Activated naive CD4-positive, alpha-beta T cell treated with anti-CD3 and anti-CD28 coated beads, Interleukin-2, amount 50 U/mL, for 24 hours (primary cell): Measurements from ENCODE around the gene HSPA8.
"Not testable (repeated sequence)": the region's sequence is repeated elsewhere in the genome, so short reads cannot be mapped to it uniquely, and the experiment has no call there.

Source experiments
- H3K27ac Mint-ChIP-seq: one replicate; pipeline ENCODE4 v1.8.0; 2021; ENCODE audit warnings: mild to moderate bottlenecking, mixed read lengths
- H3K27me3 Mint-ChIP-seq: one replicate; pipeline ENCODE4 v1.8.0; 2021; ENCODE audit warnings: mixed read lengths
- H3K36me3 Mint-ChIP-seq: one replicate; pipeline ENCODE4 v1.8.0; 2021; ENCODE audit warnings: mixed read lengths
- H3K4me1 Mint-ChIP-seq: one replicate; pipeline ENCODE4 v1.8.0; 2021; ENCODE audit warnings: mixed read lengths
- H3K4me3 Mint-ChIP-seq: one replicate; pipeline ENCODE4 v1.8.0; 2021; ENCODE audit warnings: mild to moderate bottlenecking, mixed read lengths
- H3K9me3 Mint-ChIP-seq: one replicate; pipeline ENCODE4 v1.8.0; 2021; ENCODE audit warnings: mixed read lengths

HSPA8 gene

GRCh38 chr11:123061403-123062157 lies at the start of gene HSPA8:
Gene HSPA8, minus strand, starts transcription at chr11:123062136. Its CDS starts 812 bp downstream, at chr11:123061324.
- H3K9me3 Mint-ChIP-seq, result no peaks in the 10 kb centered on the region
- H3K36me3 Mint-ChIP-seq, result peaks cover 46% of the 10 kb centered on the region
- H3K4me1 Mint-ChIP-seq, result peaks cover 46% of the 10 kb centered on the region
- peak within 1 kb of the TSS; percentile 99 for H3K4me3 Mint-ChIP-seq
- H3K27ac Mint-ChIP-seq, result peak within 1 kb of the TSS; percentile 98
- no peaks in the 10 kb centered on the region for H3K27me3 Mint-ChIP-seq

- Mint-ChIP-seq H3K9me3 (no peaks in the 10 kb centered on the region), H3K4me1 (peaks cover 6% of the 10 kb centered on the region), H3K27ac (no peak overlapping the region), H3K27me3 (no peaks in the 10 kb centered on the region), H3K36me3 (peaks cover 2% of the 10 kb centered on the region), H3K4me3 (no peak overlapping the region)
Measured at GRCh38 chr11:123111465-123111864, 49.5 kb upstream of the HSPA8 start.

- Mint-ChIP-seq H3K27ac (peak overlapping the region; percentile 1), H3K9me3 (no peaks in the 10 kb centered on the region), H3K4me1 (peaks cover 7% of the 10 kb centered on the region), H3K27me3 (no peaks in the 10 kb centered on the region), H3K36me3 (no peaks in the 10 kb centered on the region), H3K4me3 (peak overlapping the region; percentile 2)
Measured at GRCh38 chr11:123110397-123110796, 48.5 kb upstream of the HSPA8 start.

DNA sequence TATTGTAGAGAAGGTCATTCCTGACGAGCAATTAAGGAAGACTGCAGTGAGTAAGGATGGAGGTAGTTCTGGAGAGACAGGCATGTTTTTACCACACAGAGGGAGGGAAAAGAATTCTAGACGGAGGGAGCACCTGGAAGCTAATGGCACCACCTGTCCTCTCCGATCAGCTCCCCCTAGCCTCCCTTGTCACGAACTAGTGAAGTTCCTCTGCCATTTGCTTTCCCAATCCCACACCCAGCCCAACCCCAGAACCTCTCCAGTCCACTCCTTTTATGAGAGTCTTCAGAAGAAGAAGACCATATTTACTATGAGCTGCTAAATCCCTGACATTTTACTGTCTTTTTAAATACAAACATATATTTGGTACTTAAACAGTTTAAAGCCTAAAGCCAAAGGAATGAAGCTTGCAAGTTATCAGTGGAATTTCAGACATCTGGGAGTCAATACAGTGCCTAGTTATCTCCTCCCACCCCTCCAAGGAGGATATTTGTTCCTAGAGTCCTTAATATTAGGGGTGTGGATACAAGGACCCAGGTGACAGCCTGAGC lies 46.1 kb upstream of the HSPA8 start:
- no peaks in the 10 kb centered on the region for H3K27me3 Mint-ChIP-seq
- H3K4me1 Mint-ChIP-seq, result peaks cover 16% of the 10 kb centered on the region
- no peak overlapping the region for H3K27ac Mint-ChIP-seq
- H3K36me3 Mint-ChIP-seq, result no peaks in the 10 kb centered on the region
- no peak overlapping the region for H3K4me3 Mint-ChIP-seq
- H3K9me3 Mint-ChIP-seq, result no peaks in the 10 kb centered on the region

- Mint-ChIP-seq H3K27ac (no peak overlapping the region), H3K27me3 (no peaks in the 10 kb centered on the region), H3K9me3 (no peaks in the 10 kb centered on the region), H3K4me1 (peaks cover 33% of the 10 kb centered on the region), H3K4me3 (no peak overlapping the region), H3K36me3 (no peaks in the 10 kb centered on the region)
Measured at GRCh38 chr11:123104697-123105096, 42.8 kb upstream of the HSPA8 start.

- H3K9me3 Mint-ChIP-seq, result no peaks in the 10 kb centered on the region
- no peaks in the 10 kb centered on the region for H3K36me3 Mint-ChIP-seq
- H3K27me3 Mint-ChIP-seq, result no peaks in the 10 kb centered on the region
- H3K4me1 Mint-ChIP-seq, result peaks cover 40% of the 10 kb centered on the region
- H3K4me3 Mint-ChIP-seq, result no peak overlapping the region
- no peak overlapping the region for H3K27ac Mint-ChIP-seq
Measured at GRCh38 chr11:123103326-123103980, 41.5 kb upstream of the HSPA8 start.

GRCh38 chr11:123100379-123101085 lies 38.6 kb upstream of the HSPA8 start:
- no peaks in the 10 kb centered on the region for H3K9me3 Mint-ChIP-seq
- peaks cover 40% of the 10 kb centered on the region for H3K4me1 Mint-ChIP-seq
- peak overlapping the region; percentile 40 for H3K4me3 Mint-ChIP-seq
- H3K27ac Mint-ChIP-seq, result peak overlapping the region; percentile 71
- H3K36me3 Mint-ChIP-seq, result no peaks in the 10 kb centered on the region
- no peaks in the 10 kb centered on the region for H3K27me3 Mint-ChIP-seq

DNA sequence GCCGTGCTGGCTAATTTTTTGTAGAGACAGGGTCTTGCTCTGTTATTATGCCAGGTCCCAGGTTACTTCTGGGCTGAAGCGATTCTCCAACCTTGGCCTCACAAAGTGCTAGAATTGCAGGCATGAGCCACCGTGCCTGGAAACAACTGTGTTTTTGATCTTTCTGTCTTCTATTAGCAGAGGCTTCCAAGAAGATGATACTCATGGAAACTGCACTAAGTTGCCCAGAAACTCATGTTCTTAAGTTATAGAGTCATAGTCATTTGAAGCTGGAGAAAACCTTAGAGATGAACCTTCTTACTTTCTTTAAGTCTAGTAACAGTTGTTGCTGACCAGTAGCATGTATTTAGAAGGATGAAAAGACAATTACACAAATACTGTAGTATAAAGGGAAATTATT lies 37.1 kb upstream of the HSPA8 start:
- H3K27me3 Mint-ChIP-seq, result no peaks in the 10 kb centered on the region
- H3K9me3 Mint-ChIP-seq, result no peaks in the 10 kb centered on the region
- peaks cover 36% of the 10 kb centered on the region for H3K4me1 Mint-ChIP-seq
- no peak overlapping the region for H3K4me3 Mint-ChIP-seq
- no peaks in the 10 kb centered on the region for H3K36me3 Mint-ChIP-seq
- no peak overlapping the region for H3K27ac Mint-ChIP-seq

DNA sequence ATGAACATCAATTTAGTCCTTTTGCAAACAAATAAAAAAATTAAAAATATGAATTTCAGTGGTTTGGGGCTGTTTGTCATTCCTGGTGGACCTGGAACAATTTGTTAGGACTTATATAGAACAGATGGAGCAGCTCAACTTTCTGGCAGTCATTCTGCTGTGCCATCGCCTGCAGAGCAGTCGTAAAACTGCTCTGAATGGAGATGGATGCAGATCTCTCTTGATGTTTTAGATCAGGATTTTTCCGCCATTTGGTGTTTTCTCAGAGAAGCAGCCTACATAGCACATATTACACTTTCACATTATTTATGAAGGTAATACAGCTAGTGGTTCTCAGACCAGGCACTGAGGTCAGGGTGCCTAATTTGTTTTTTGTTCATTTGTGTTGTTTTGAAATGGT lies 31.8 kb upstream of the HSPA8 start:
- H3K27ac Mint-ChIP-seq, result no peak overlapping the region
- no peaks in the 10 kb centered on the region for H3K36me3 Mint-ChIP-seq
- no peaks in the 10 kb centered on the region for H3K9me3 Mint-ChIP-seq
- H3K4me3 Mint-ChIP-seq, result no peak overlapping the region
- peaks cover 17% of the 10 kb centered on the region for H3K4me1 Mint-ChIP-seq
- H3K27me3 Mint-ChIP-seq, result no peaks in the 10 kb centered on the region

DNA sequence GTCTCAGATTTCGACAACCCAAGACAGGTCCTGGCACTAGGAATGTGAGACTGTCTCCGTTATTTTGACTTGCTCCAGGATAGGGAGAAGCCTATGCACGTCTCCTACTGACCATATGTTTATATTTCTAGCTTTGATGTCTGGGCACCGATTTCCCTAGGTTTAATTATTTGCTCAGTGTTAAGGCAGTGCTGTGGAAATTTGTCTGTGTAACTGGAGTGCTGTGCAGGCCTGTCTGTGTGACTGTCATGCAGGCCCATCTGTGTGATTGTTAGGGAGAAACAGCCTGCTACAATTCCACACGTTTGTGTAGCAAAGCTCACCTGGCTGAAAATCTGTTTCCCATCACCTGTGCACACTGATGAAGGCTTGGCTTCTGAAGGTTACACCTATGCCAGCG lies 29.6 kb upstream of the HSPA8 start:
- Mint-ChIP-seq H3K27ac (no peak overlapping the region), H3K36me3 (no peaks in the 10 kb centered on the region), H3K9me3 (no peaks in the 10 kb centered on the region), H3K4me3 (no peak overlapping the region), H3K27me3 (no peaks in the 10 kb centered on the region), H3K4me1 (peaks cover 30% of the 10 kb centered on the region)

DNA sequence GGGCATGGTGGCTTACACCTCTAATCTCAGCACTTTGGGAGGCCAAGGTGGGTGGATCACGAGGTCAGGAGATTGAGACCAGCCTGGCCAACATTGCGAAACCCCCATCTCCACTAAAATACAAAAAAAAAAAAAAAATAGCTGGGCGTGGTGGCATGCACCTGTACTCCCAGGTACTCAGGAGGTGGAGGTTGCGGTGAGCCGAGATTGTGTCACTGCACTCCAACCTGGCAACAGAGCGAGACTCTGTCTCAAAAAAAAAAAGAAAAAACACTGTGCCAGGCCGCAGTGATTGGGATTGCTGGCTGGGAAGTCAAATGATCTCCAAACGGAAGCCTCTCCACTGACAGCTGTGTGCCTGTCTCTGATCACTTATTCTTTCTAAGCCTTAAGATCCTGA lies 28.2 kb upstream of the HSPA8 start:
- not testable (repeated sequence) for H3K4me3 Mint-ChIP-seq, H3K36me3 Mint-ChIP-seq, H3K27me3 Mint-ChIP-seq, H3K27ac Mint-ChIP-seq, H3K9me3 Mint-ChIP-seq
- peaks cover 43% of the 10 kb centered on the region for H3K4me1 Mint-ChIP-seq

- H3K9me3 Mint-ChIP-seq, H3K27me3 Mint-ChIP-seq, H3K27ac Mint-ChIP-seq, H3K4me3 Mint-ChIP-seq, H3K36me3 Mint-ChIP-seq: not testable (repeated sequence)
- peaks cover 47% of the 10 kb centered on the region for H3K4me1 Mint-ChIP-seq
Measured at GRCh38 chr11:123088896-123089295, 27.0 kb upstream of the HSPA8 start.

DNA sequence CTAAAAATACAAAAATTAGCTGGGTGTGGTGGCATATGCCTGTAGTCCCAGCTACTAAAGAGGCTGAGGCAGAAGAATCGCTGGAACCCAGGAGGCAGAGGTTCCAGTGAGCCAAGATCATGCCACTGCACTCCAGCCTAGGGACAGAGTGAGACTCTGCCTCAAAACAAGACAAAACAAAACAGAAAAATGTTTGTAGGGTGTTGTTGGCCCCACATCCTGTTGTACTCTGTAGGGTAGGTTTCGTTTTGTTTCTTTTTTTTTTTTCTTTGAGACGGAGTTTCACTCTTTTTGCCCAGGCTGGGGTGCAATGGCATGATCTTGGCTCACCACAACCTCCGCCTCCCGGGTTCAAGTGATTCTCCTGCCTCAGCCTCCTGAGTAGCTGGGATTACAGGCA lies 25.7 kb upstream of the HSPA8 start:
- Mint-ChIP-seq H3K4me3 (peak overlapping the region; percentile 68), H3K4me1 (peaks cover 60% of the 10 kb centered on the region), H3K27ac (peak overlapping the region; percentile 71)
- not testable (repeated sequence) for H3K27me3 Mint-ChIP-seq, H3K36me3 Mint-ChIP-seq, H3K9me3 Mint-ChIP-seq

GRCh38 chr11:123086305-123086704 lies 24.4 kb upstream of the HSPA8 start:
- H3K27ac Mint-ChIP-seq, result peak overlapping the region; percentile 86
- H3K27me3 Mint-ChIP-seq, result no peaks in the 10 kb centered on the region
- H3K36me3 Mint-ChIP-seq, result no peaks in the 10 kb centered on the region
- no peak overlapping the region for H3K4me3 Mint-ChIP-seq
- H3K9me3 Mint-ChIP-seq, result no peaks in the 10 kb centered on the region
- H3K4me1 Mint-ChIP-seq, result peaks cover 58% of the 10 kb centered on the region

GRCh38 chr11:123085497-123085896 lies 23.6 kb upstream of the HSPA8 start:
- no peaks in the 10 kb centered on the region for H3K27me3 Mint-ChIP-seq
- no peak overlapping the region for H3K27ac Mint-ChIP-seq
- H3K4me3 Mint-ChIP-seq, result no peak overlapping the region
- H3K9me3 Mint-ChIP-seq, result no peaks in the 10 kb centered on the region
- no peaks in the 10 kb centered on the region for H3K36me3 Mint-ChIP-seq
- peaks cover 54% of the 10 kb centered on the region for H3K4me1 Mint-ChIP-seq

- no peak overlapping the region for H3K4me3 Mint-ChIP-seq
- peaks cover 60% of the 10 kb centered on the region for H3K4me1 Mint-ChIP-seq
- no peaks in the 10 kb centered on the region for H3K27me3 Mint-ChIP-seq
- H3K9me3 Mint-ChIP-seq, result no peaks in the 10 kb centered on the region
- H3K36me3 Mint-ChIP-seq, result no peaks in the 10 kb centered on the region
- no peak overlapping the region for H3K27ac Mint-ChIP-seq
Measured at GRCh38 chr11:123084454-123084853, 22.5 kb upstream of the HSPA8 start.
